Keratinocyte (primary cell): Measurements from ENCODE around the gene ATP11B. TPM values are rescaled to one million over a fixed set of nuclear protein-coding genes. Genes with fewer than 3 reads are reported as not detected.

ENCODE experiments used
- DNase-seq: peaks from one replicate; pipeline ENCODE4 v3.0.0-alpha.2; 2011; ENCODE audit warnings: low read depth, missing footprints, low spot score
- FAIRE-seq: peaks from 2 replicates; lab custom pipeline; 2011; peaks lifted over from hg19 to GRCh38; lab: Jason Lieb, UNC
- H2AFZ ChIP-seq: 2 replicates; pipeline ENCODE4 v1.6.0; 2012; ENCODE audit warnings: low read length, control low read depth, inconsistent platforms; ENCODE audit not compliant: control insufficient read depth
- H3K27ac ChIP-seq: 2 replicates; pipeline ENCODE4 v1.5.1; 2011; ENCODE audit warnings: low read length; ENCODE audit not compliant: control insufficient read depth, insufficient read depth
- H3K27me3 ChIP-seq: 3 replicates; pipeline ENCODE4 v1.6.0; 2011; ENCODE audit warnings: low read length; ENCODE audit not compliant: control insufficient read depth, insufficient read depth; ENCODE audit errors: extremely low read depth
- H3K36me3 ChIP-seq, 2 experiments: 2 replicates in 1 of 2; 3 replicates in 1 of 2; pipeline ENCODE4 v1.5.1; 2011; ENCODE audit warnings: low read length in 2 of 2, mild to moderate bottlenecking in 1 of 2; ENCODE audit not compliant: control insufficient read depth in 2 of 2, insufficient read depth in 2 of 2; ENCODE audit errors: extremely low read depth in 1 of 2
- H3K4me1 ChIP-seq: 3 replicates; pipeline ENCODE4 v1.5.1; 2011; ENCODE audit warnings: low read length; ENCODE audit not compliant: control insufficient read depth, insufficient read depth; ENCODE audit errors: extremely low read depth
- H3K4me2 ChIP-seq: 3 replicates; pipeline ENCODE4 v1.6.0; 2011; ENCODE audit warnings: low read depth, low read length; ENCODE audit not compliant: control insufficient read depth, insufficient read depth; ENCODE audit errors: extremely low read depth
- H3K4me3 ChIP-seq, 3 experiments: fragments of 200-600 bp in 1 of 3; sonication (generic) in 1 of 3; 2 replicates in 2 of 3; 3 replicates in 1 of 3; pipeline ENCODE4 v1.5.1; 2011 to 2016; ENCODE audit warnings: low read length in 3 of 3, mild to moderate bottlenecking in 3 of 3, control low read depth in 2 of 3, inconsistent platforms in 1 of 3, low read depth in 1 of 3, mixed read lengths in 1 of 3, mixed run types in 1 of 3, moderate library complexity in 1 of 3; ENCODE audit not compliant: control insufficient read depth in 2 of 3, insufficient read depth in 2 of 3; ENCODE audit errors: extremely low read depth in 1 of 3
- H3K79me2 ChIP-seq: 2 replicates; pipeline ENCODE4 v1.6.0; 2012; ENCODE audit warnings: low read length; ENCODE audit not compliant: control insufficient read depth, insufficient read depth
- H3K9ac ChIP-seq: 3 replicates; pipeline ENCODE4 v1.6.0; 2011; ENCODE audit warnings: low read length; ENCODE audit not compliant: control insufficient read depth, insufficient read depth; ENCODE audit errors: extremely low read depth
- H3K9me1 ChIP-seq: 3 replicates; pipeline ENCODE4 v1.6.0; 2011; ENCODE audit warnings: low read length; ENCODE audit not compliant: control insufficient read depth, insufficient read depth; ENCODE audit errors: extremely low read depth
- H3K9me3 ChIP-seq: 2 replicates; pipeline ENCODE4 v1.5.1; 2012; ENCODE audit warnings: low read depth, low read length; ENCODE audit not compliant: control insufficient read depth
- H4K20me1 ChIP-seq: 3 replicates; pipeline ENCODE4 v1.6.0; 2011; ENCODE audit warnings: low read length; ENCODE audit not compliant: control insufficient read depth, insufficient read depth; ENCODE audit errors: extremely low read depth
- EZH2 ChIP-seq: IDR thresholded peaks from one replicate; pipeline ENCODE4 v1.6.1; 2012; ENCODE audit warnings: inconsistent platforms, mild to moderate bottlenecking, low read length, moderate library complexity
- dilution Hi-C: fragments of 300-500 bp; cut with MboI; formaldehyde crosslinking; loops from one replicate; pipeline ENCODE4 v1.7.0; 2020; ENCODE audit warnings: low sequenced_read_pairs; ENCODE audit not compliant: extremely low pct_ligation_motif_present
- polyA plus RNA-seq, 5 experiments: library from polyadenylated mRNA; depleted of rRNA in 3 of 5; stranded (reverse) in 3 of 5; stranded (forward) in 1 of 5; unstranded in 1 of 5; fragments of >200 nt; gene quantifications; 1 replicate in 1 of 5; 2 replicates in 3 of 5; 3 replicates in 1 of 5; pipeline versions ENCODE4 v1.2.1 to v1.2.3, GENCODE V29; 2011 to 2012; ENCODE audit warnings: missing spikeins in 2 of 5, low read depth in 1 of 5, low replicate concordance in 1 of 5
- TF ChIP-seq, protein P1 (sequence below), 3 experiments: IDR thresholded peaks in 1 of 3; conservative IDR thresholded peaks in 1 of 3; optimal IDR thresholded peaks in 1 of 3; 2 replicates in 2 of 3; 3 replicates in 1 of 3; pipeline versions ENCODE3 to v1.5.1; 2011; ENCODE audit warnings: low read length in 3 of 3, mild to moderate bottlenecking in 3 of 3, moderate library complexity in 2 of 3, control low read depth in 1 of 3, inconsistent platforms in 1 of 3; ENCODE audit not compliant: insufficient read depth in 2 of 3; ENCODE audit errors: extremely low read depth in 1 of 3

Gene ATP11B
- polyA plus RNA-seq, 1 donor (not counting 4 experiments of a cell fraction or from before 2014, with no cell fraction given) = 28.9 TPM

GRCh38 chr3:182969277-182969676 is 176.0 kb downstream of the ATP11B start:
- DNase-seq (no peak), FAIRE-seq (no peak)
- peaks cover 12% of the 10 kb centered on the region for H3K4me1 ChIP-seq
- no peak overlapping the region for H3K4me2 ChIP-seq
- peaks cover 3% of the 10 kb centered on the region for H4K20me1 ChIP-seq
- TF ChIP-seq, protein P1, sequence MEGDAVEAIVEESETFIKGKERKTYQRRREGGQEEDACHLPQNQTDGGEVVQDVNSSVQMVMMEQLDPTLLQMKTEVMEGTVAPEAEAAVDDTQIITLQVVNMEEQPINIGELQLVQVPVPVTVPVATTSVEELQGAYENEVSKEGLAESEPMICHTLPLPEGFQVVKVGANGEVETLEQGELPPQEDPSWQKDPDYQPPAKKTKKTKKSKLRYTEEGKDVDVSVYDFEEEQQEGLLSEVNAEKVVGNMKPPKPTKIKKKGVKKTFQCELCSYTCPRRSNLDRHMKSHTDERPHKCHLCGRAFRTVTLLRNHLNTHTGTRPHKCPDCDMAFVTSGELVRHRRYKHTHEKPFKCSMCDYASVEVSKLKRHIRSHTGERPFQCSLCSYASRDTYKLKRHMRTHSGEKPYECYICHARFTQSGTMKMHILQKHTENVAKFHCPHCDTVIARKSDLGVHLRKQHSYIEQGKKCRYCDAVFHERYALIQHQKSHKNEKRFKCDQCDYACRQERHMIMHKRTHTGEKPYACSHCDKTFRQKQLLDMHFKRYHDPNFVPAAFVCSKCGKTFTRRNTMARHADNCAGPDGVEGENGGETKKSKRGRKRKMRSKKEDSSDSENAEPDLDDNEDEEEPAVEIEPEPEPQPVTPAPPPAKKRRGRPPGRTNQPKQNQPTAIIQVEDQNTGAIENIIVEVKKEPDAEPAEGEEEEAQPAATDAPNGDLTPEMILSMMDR (optimal IDR thresholded peaks at IDR 0.05 in 1 of 3, IDR thresholded peaks at IDR 0.05 in 1 of 3, conservative IDR thresholded peaks at IDR 0.05 in 1 of 3; ENCODE audit: extremely low read depth in 1 of 3, insufficient read depth in 2 of 3, low read length in 3 of 3) = no peak
- no peak for TF ChIP-seq EZH2
- peaks cover 68% of the 10 kb centered on the region for H3K79me2 ChIP-seq
- dilution Hi-C loops = no loop called here
- peak overlapping the region; percentile 55 for H3K27ac ChIP-seq
- no peaks in the 10 kb centered on the region for H3K36me3 ChIP-seq
- H3K9me1 ChIP-seq = peaks cover 2% of the 10 kb centered on the region
- H3K27me3 ChIP-seq = no peaks in the 10 kb centered on the region
- H3K4me3 ChIP-seq = no peak overlapping the region
- no peak overlapping the region for H2AFZ ChIP-seq
- H3K9me3 ChIP-seq = no peaks in the 10 kb centered on the region
- H3K9ac ChIP-seq = no peak overlapping the region

DNA sequence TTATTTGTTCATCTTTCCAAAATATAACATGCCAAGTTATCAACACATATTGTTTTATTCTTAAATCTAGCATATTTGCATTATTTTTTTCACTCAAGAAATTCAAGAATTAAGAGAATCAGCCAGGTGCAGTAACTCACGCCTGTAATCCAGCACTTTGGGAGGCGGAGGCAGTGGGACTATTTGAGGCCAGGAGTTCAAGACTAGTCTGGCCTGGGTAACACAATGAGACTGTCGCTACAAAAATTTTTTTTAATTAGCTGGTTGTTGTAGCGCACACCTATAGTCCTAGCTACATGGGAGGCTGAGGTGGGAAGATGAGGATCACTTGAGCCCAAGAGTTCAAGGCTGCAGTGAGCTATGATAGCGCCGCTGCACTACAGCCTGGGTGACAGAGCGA is 176.5 kb downstream of the ATP11B start:
- H3K27ac ChIP-seq = peak overlapping the region; percentile 55
- H2AFZ ChIP-seq = no peak overlapping the region
- peaks cover 72% of the 10 kb centered on the region for H3K79me2 ChIP-seq
- no peak overlapping the region for H3K4me3 ChIP-seq
- no peak for TF ChIP-seq EZH2
- TF ChIP-seq, protein P1 (optimal IDR thresholded peaks at IDR 0.05 in 1 of 3, IDR thresholded peaks at IDR 0.05 in 1 of 3, conservative IDR thresholded peaks at IDR 0.05 in 1 of 3; ENCODE audit: extremely low read depth in 1 of 3, insufficient read depth in 2 of 3, low read length in 3 of 3) = no peak
- H3K4me1 ChIP-seq = peaks cover 12% of the 10 kb centered on the region
- no peak overlapping the region for H3K4me2 ChIP-seq
- dilution Hi-C loops = no loop called here
- H3K27me3 ChIP-seq = no peaks in the 10 kb centered on the region
- no peak overlapping the region for H3K9ac ChIP-seq
- peaks cover 2% of the 10 kb centered on the region for H3K9me1 ChIP-seq
- DNase-seq = no peak
- no peaks in the 10 kb centered on the region for H3K9me3 ChIP-seq
- no peak for FAIRE-seq
- H4K20me1 ChIP-seq = peaks cover 3% of the 10 kb centered on the region
- no peaks in the 10 kb centered on the region for H3K36me3 ChIP-seq
